Midbrain (tissue), 1 donor: Measurements from ENCODE around the gene SLC35D3.
"Not testable (repeated sequence)": the region's sequence is repeated elsewhere in the genome, so short reads cannot be mapped to it uniquely, and the experiment has no call there.

Experiments
- DNase-seq: peaks from one replicate; lab custom pipeline; 2025; lab: John Stamatoyannopoulos, UW

Gene SLC35D3

DNA sequence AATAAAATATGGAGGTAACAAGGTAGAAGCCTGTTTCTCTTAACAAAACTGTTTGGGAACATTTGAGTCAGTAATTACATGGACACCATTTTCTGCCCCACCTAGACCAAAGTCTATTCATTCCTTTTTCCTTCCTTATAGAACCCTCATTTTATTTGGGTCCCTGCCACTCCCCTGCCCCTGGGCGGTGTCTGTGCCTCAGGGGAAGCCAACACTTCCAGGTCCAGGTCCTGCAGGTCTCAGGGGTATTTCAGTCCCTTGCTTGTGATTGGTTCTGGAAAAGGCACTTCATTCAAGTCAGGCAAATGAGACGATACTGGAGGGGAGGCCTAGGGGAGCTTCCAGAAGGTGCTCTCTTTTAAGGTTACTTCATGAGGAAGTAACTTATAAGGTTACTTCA lies 42.3 kb downstream of the SLC35D3 start:
- no peak for DNase-seq

DNA sequence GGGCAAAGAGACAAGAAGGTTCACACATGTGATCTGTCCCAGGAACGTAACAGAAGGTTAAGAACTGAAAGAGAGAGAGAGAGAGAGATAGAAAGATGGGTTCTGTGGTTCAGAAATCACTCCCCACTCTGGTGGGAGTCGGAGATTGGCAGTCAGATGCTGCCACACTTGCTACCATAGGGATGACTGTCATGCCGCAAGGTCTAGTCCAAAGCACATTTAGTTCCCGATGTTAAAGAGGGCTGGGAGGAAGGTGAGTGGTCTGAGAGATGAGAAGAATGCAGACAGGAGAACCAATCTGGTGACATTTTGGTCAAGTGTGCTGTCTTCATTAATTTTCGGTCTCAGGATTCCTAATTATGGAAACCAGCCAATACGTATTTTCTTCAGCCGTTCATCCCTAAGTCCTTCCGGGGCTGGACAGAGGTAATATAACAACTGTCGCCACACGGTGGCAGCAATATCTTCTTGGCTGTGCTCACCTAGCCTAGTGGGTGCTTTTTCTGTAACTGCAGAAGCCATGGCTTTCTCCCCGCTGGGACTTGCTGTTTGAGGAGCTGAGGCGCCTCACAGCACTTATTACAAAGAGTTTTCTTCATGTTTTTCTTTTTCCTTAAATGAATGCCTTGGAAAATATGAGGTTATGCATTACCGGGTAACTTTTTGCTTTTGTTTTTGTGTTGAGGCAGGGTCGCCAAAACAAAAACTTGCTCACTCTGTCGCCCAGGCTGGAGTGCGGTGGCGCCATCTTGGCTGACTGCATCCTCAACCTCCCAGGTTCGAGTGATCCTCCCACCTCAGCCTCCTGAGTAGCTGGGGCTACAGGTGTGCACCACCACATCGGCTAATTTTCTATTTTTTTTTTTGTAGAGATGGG lies 46.0 kb downstream of the SLC35D3 start:
- DNase-seq, result peak; percentile 56

GRCh38 chr6:136968837-136969236 lies 46.7 kb downstream of the SLC35D3 start:
- DNase-seq, result no peak

- DNase-seq, result no peak
Observed at GRCh38 chr6:136969433-136969832, 47.3 kb downstream of the SLC35D3 start.

DNA sequence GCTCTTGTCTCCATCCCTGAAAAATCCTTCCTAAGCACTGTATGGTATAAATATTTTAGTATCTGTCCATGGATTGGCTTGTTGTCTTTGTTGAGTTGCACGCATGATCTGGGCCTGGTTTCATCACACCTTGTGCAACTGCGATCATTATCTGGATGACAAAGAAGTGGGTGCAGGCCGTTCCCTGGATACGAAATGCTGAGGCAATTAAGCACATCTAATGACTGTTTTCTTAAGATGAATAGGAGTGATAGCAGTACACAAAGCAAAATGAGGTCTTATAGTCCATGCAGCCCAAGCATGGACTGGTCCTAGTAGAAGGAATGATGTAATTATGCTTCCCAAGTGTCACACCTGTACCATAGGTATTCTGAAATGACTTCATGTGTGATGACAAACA lies 47.8 kb downstream of the SLC35D3 start:
- no peak for DNase-seq

GRCh38 chr6:136971609-136972008 lies 49.5 kb downstream of the SLC35D3 start:
- DNase-seq, result no peak

- DNase-seq, result not testable (repeated sequence)
Observed at GRCh38 chr6:136973781-136974180, 51.7 kb downstream of the SLC35D3 start.
